HCT116 (cell line): ENCODE data around the gene PITPNM1.
"Not testable (repeated sequence)": the region's sequence is repeated elsewhere in the genome, so short reads cannot be mapped to it uniquely, and the experiment has no call there.

ENCODE experiments used
- CTCF ChIP-seq, 3 experiments: fragments of 200-600 bp in 1 of 3; sonication (generic) in 1 of 3; IDR thresholded peaks in 2 of 3; conservative IDR thresholded peaks in 1 of 3; 2 replicates each; pipeline ENCODE4 v1.5.1; 2012 to 2017; ENCODE audit warnings: low read depth in 2 of 3, low read length in 2 of 3, antibody characterized with exemption in 1 of 3, borderline replicate concordance in 1 of 3, control low read depth in 1 of 3, mild to moderate bottlenecking in 1 of 3, mixed read lengths in 1 of 3, mixed run types in 1 of 3, moderate library complexity in 1 of 3; ENCODE audit not compliant: insufficient read depth in 1 of 3
- EZH2 ChIP-seq: fragments of 200-600 bp; sonication (generic); IDR thresholded peaks from 2 replicates; pipeline ENCODE4 v1.6.1; 2017; ENCODE audit warnings: antibody characterized with exemption, mixed run types
- EZH2phosphoT487 ChIP-seq: fragments of 200-600 bp; IDR thresholded peaks from 2 replicates; pipeline ENCODE4 v1.6.1; 2018; ENCODE audit warnings: antibody characterized with exemption, borderline replicate concordance
- MAX ChIP-seq: IDR thresholded peaks from 2 replicates; pipeline ENCODE4 v1.6.1; 2012
- POLR2AphosphoS5 ChIP-seq: IDR thresholded peaks from 2 replicates; pipeline ENCODE4 v1.6.1; 2011; ENCODE audit warnings: mild to moderate bottlenecking, low read depth, low read length, moderate library complexity
- RAD21 ChIP-seq: IDR thresholded peaks from 2 replicates; pipeline ENCODE4 v1.6.1; 2012; ENCODE audit warnings: low read depth, mild to moderate bottlenecking
- TCF7L2 ChIP-seq: IDR thresholded peaks from 2 replicates; pipeline ENCODE4 v1.7.0; 2011; ENCODE audit warnings: borderline replicate concordance, inconsistent platforms; ENCODE audit not compliant: insufficient read depth, insufficient read length; ENCODE audit errors: extremely low read depth

DNA sequence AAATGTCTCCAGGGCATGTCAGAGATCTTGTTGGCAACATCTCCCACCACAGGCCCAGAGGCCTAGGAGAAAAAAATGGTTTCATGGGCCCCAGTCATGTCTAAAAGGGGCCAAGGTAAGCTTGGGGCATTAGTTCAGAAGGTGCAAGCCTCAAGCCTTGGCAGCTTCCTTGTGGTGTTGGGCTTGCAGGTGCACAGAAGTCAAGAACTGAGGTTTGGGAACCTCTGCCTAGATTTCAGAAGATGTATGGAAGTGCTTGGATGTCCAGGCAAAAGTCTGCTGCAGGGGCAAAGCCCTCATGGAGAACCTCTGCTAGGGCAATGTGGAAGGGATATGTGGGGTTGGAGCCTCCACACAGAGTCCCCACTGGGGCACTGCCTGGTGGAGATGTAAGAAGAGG, 46.5 kb upstream of the PITPNM1 start:
- not testable (repeated sequence) for TF ChIP-seq RAD21; CTCF (IDR thresholded peaks at IDR 0.05 in 2 of 3, conservative IDR thresholded peaks at IDR 0.05 in 1 of 3; ENCODE audit: borderline replicate concordance in 1 of 3, insufficient read depth in 1 of 3, low read depth in 2 of 3, low read length in 2 of 3); MAX; EZH2phosphoT487; POLR2AphosphoS5; TCF7L2; EZH2
